Measurements from ENCODE around the gene ACTN3.

DNA sequence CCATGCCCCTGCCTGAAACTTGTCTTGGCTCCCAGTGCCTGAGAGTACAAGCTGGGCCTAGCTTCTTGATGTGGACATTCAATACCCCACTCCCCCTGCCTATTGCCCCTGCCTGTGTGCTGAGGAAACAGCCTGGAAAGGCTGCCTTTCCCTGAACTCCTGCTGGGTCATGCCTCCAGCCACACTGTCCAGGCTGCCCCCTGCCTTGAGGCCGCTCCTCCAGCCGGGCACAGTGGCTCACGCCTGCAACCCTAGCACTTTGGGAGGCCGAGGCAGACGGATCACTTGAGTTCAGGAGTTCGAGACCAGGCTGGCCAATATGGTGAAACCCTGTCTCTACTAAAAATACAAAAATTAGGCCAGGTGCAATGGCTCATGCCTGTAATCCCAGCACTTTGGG is 56.4 kb downstream of the ACTN3 start:
- TF ChIP-seq, protein P1, sequence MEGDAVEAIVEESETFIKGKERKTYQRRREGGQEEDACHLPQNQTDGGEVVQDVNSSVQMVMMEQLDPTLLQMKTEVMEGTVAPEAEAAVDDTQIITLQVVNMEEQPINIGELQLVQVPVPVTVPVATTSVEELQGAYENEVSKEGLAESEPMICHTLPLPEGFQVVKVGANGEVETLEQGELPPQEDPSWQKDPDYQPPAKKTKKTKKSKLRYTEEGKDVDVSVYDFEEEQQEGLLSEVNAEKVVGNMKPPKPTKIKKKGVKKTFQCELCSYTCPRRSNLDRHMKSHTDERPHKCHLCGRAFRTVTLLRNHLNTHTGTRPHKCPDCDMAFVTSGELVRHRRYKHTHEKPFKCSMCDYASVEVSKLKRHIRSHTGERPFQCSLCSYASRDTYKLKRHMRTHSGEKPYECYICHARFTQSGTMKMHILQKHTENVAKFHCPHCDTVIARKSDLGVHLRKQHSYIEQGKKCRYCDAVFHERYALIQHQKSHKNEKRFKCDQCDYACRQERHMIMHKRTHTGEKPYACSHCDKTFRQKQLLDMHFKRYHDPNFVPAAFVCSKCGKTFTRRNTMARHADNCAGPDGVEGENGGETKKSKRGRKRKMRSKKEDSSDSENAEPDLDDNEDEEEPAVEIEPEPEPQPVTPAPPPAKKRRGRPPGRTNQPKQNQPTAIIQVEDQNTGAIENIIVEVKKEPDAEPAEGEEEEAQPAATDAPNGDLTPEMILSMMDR (IDR thresholded peaks at IDR 0.05; ENCODE audit: insufficient read depth, low read depth, low read length): no peak
- TF ChIP-seq EZH2 (IDR thresholded peaks at IDR 0.05; ENCODE audit: insufficient read depth, low read length): no peak

Data from astrocyte (in vitro differentiated cells and primary cell).